Parathyroid adenoma (tissue), 2 donors: ENCODE measurements around the gene ZNF831.

ENCODE experiments used
- H2AFZ ChIP-seq: fragments of 300-600 bp; sonication (generic); one replicate; pipeline ENCODE4 v1.7.0; 2017; ENCODE audit warnings: antibody characterized with exemption, mild to moderate bottlenecking
- H3K27ac ChIP-seq: fragments of 300-600 bp; sonication (generic); one replicate; pipeline ENCODE4 v1.7.0; 2017
- H3K27me3 ChIP-seq: fragments of 300-600 bp; sonication (generic); one replicate; pipeline ENCODE4 v1.7.0; 2017; ENCODE audit warnings: low read length; ENCODE audit not compliant: control insufficient read depth, insufficient read depth
- H3K36me3 ChIP-seq: fragments of 300-600 bp; sonication (generic); one replicate; pipeline ENCODE4 v1.7.0; 2017; ENCODE audit warnings: low read length; ENCODE audit not compliant: control insufficient read depth, insufficient read depth
- H3K4me1 ChIP-seq: fragments of 300-600 bp; sonication (generic); one replicate; pipeline ENCODE4 v1.7.0; 2017; ENCODE audit warnings: control low read depth
- H3K4me2 ChIP-seq: fragments of 300-600 bp; sonication (generic); one replicate; pipeline ENCODE4 v1.7.0; 2017; ENCODE audit warnings: low read length
- H3K4me3 ChIP-seq: fragments of 300-600 bp; sonication (generic); one replicate; pipeline ENCODE4 v1.7.0; 2017; ENCODE audit warnings: low read depth, low read length
- H3K79me2 ChIP-seq: fragments of 300-600 bp; sonication (generic); one replicate; pipeline ENCODE4 v1.7.0; 2017; ENCODE audit warnings: control low read depth
- H3K9ac ChIP-seq: fragments of 300-600 bp; sonication (generic); one replicate; pipeline ENCODE4 v1.7.0; 2017; ENCODE audit warnings: mild to moderate bottlenecking
- H3K9me3 ChIP-seq: fragments of 300-600 bp; sonication (generic); one replicate; pipeline ENCODE4 v1.7.0; 2017; ENCODE audit warnings: low read length; ENCODE audit not compliant: control insufficient read depth
- CTCF ChIP-seq: fragments of 300-600 bp; sonication (generic); IDR thresholded peaks from one replicate; pipeline ENCODE4 v1.7.0; 2017; ENCODE audit warnings: antibody characterized with exemption, mild to moderate bottlenecking
- donor health status: primary hyperparathyroidism.

The ZNF831 gene

GRCh38 chr20:59123678-59124255 lies 39.9 kb upstream of the ZNF831 start:
- Histone ChIP-seq H3K79me2 (no peaks in the 10 kb centered on the region), H3K4me3 (no peak overlapping the region), H2AFZ (no peak overlapping the region), H3K36me3 (no peaks in the 10 kb centered on the region), H3K4me2 (no peak overlapping the region), H3K27me3 (no peaks in the 10 kb centered on the region), H3K4me1 (no peaks in the 10 kb centered on the region), H3K9me3 (no peaks in the 10 kb centered on the region), H3K9ac (no peak overlapping the region), H3K27ac (no peak overlapping the region)
- TF ChIP-seq CTCF: no peak

- Histone ChIP-seq H3K4me3 (no peak overlapping the region), H3K27ac (no peak overlapping the region), H3K79me2 (no peaks in the 10 kb centered on the region), H2AFZ (no peak overlapping the region), H3K4me2 (no peak overlapping the region), H3K27me3 (no peaks in the 10 kb centered on the region), H3K4me1 (no peaks in the 10 kb centered on the region), H3K9ac (no peak overlapping the region), H3K36me3 (no peaks in the 10 kb centered on the region), H3K9me3 (no peaks in the 10 kb centered on the region)
- TF ChIP-seq CTCF: no peak
These were observed 39.2 kb upstream of the ZNF831 start for GRCh38 chr20:59124296-59125029.

- Histone ChIP-seq H3K27ac (no peak overlapping the region), H3K79me2 (no peaks in the 10 kb centered on the region), H3K4me1 (no peaks in the 10 kb centered on the region), H2AFZ (no peak overlapping the region), H3K9me3 (no peaks in the 10 kb centered on the region), H3K9ac (no peak overlapping the region), H3K4me3 (no peak overlapping the region), H3K4me2 (no peak overlapping the region), H3K36me3 (no peaks in the 10 kb centered on the region), H3K27me3 (no peaks in the 10 kb centered on the region)
- TF ChIP-seq CTCF: no peak
These were observed 38.3 kb upstream of the ZNF831 start for GRCh38 chr20:59125332-59125731.

- no peaks in the 10 kb centered on the region for H3K27me3 ChIP-seq
- H3K4me3 ChIP-seq: no peak overlapping the region
- no peaks in the 10 kb centered on the region for H3K36me3 ChIP-seq
- H3K9me3 ChIP-seq: no peaks in the 10 kb centered on the region
- no peak overlapping the region for H2AFZ ChIP-seq
- TF ChIP-seq CTCF: no peak
- H3K27ac ChIP-seq: no peak overlapping the region
- no peak overlapping the region for H3K9ac ChIP-seq
- H3K79me2 ChIP-seq: no peaks in the 10 kb centered on the region
- no peak overlapping the region for H3K4me2 ChIP-seq
- no peaks in the 10 kb centered on the region for H3K4me1 ChIP-seq
These were observed 37.8 kb upstream of the ZNF831 start for GRCh38 chr20:59125836-59126235.

- no peak for TF ChIP-seq CTCF
- H3K27ac ChIP-seq: no peak overlapping the region
- H3K4me2 ChIP-seq: no peak overlapping the region
- no peaks in the 10 kb centered on the region for H3K79me2 ChIP-seq
- no peak overlapping the region for H2AFZ ChIP-seq
- no peaks in the 10 kb centered on the region for H3K36me3 ChIP-seq
- H3K9me3 ChIP-seq: no peaks in the 10 kb centered on the region
- no peaks in the 10 kb centered on the region for H3K27me3 ChIP-seq
- H3K4me1 ChIP-seq: no peaks in the 10 kb centered on the region
- no peak overlapping the region for H3K9ac ChIP-seq
- H3K4me3 ChIP-seq: no peak overlapping the region
These were observed 35.8 kb upstream of the ZNF831 start for GRCh38 chr20:59127839-59128238.
